H9 (cell line): ENCODE data around the gene SF3A1. TPM values are rescaled to one million over a fixed set of nuclear protein-coding genes. Genes with fewer than 3 reads are reported as not detected.

ENCODE experiments used
- DNase-seq: peaks from one replicate; pipeline ENCODE4 v3.0.0-alpha.2; 2017
- H2AFZ ChIP-seq: one replicate; pipeline ENCODE4 v1.6.1; 2013; ENCODE audit warnings: mild to moderate bottlenecking, low read length, control low read depth, moderate library complexity
- H2AK5ac ChIP-seq: 2 replicates; pipeline ENCODE4 v1.6.1; 2013; ENCODE audit warnings: low read length, control low read depth, mixed read lengths; ENCODE audit not compliant: insufficient read length
- H2BK120ac ChIP-seq: one replicate; pipeline ENCODE4 v1.6.1; 2013; ENCODE audit warnings: low read depth, mild to moderate bottlenecking, low read length, control low read depth, inconsistent platforms; ENCODE audit not compliant: poor library complexity, severe bottlenecking
- H2BK12ac ChIP-seq: 2 replicates; pipeline ENCODE4 v1.6.1; 2013; ENCODE audit warnings: low read length, control low read depth, mixed read lengths, low read depth; ENCODE audit not compliant: insufficient read length
- H2BK15ac ChIP-seq: 2 replicates; pipeline ENCODE4 v1.6.1; 2013; ENCODE audit warnings: low read depth, low read length, control low read depth
- H2BK20ac ChIP-seq: one replicate; pipeline ENCODE4 v1.6.1; 2013; ENCODE audit warnings: low read depth, mild to moderate bottlenecking, low read length, control low read depth, inconsistent platforms; ENCODE audit not compliant: poor library complexity, severe bottlenecking
- H2BK5ac ChIP-seq: 2 replicates; pipeline ENCODE4 v1.6.1; 2013; ENCODE audit warnings: low read length, control low read depth, mixed read lengths; ENCODE audit not compliant: insufficient read length
- H3K14ac ChIP-seq: 2 replicates; pipeline ENCODE4 v1.6.1; 2013; ENCODE audit warnings: low read length, control low read depth; ENCODE audit not compliant: insufficient read depth
- H3K18ac ChIP-seq: 2 replicates; pipeline ENCODE4 v1.6.1; 2013; ENCODE audit warnings: low read depth, mild to moderate bottlenecking, mixed read lengths, low read length, control low read depth; ENCODE audit not compliant: insufficient read length
- H3K23ac ChIP-seq: 2 replicates; pipeline ENCODE4 v1.6.1; 2013; ENCODE audit warnings: low read length, control low read depth, mixed read lengths, low read depth; ENCODE audit not compliant: insufficient read length
- H3K23me2 ChIP-seq: 2 replicates; pipeline ENCODE4 v1.6.1; 2013; ENCODE audit warnings: low read depth, mild to moderate bottlenecking, mixed read lengths, low read length, control low read depth; ENCODE audit not compliant: insufficient read length, poor library complexity, severe bottlenecking
- H3K27ac ChIP-seq: 2 replicates; pipeline ENCODE4 v1.5.1; 2013; ENCODE audit warnings: low read length, control low read depth, mixed read lengths, low read depth; ENCODE audit not compliant: insufficient read length
- H3K27me3 ChIP-seq: 2 replicates; pipeline ENCODE4 v1.6.1; 2013; ENCODE audit warnings: low read length, control low read depth, inconsistent platforms; ENCODE audit not compliant: insufficient read depth
- H3K4ac ChIP-seq: 2 replicates; pipeline ENCODE4 v1.6.1; 2013; ENCODE audit warnings: low read depth, mild to moderate bottlenecking, control low read depth, inconsistent platforms, low read length, moderate library complexity
- H3K4me1 ChIP-seq: 2 replicates; pipeline ENCODE4 v1.6.1; 2013; ENCODE audit warnings: low read length, control low read depth, inconsistent platforms; ENCODE audit not compliant: insufficient read depth
- H3K4me2 ChIP-seq: 2 replicates; pipeline ENCODE4 v1.6.1; 2013; ENCODE audit warnings: low read length, control low read depth, mixed read lengths; ENCODE audit not compliant: insufficient read length, insufficient read depth
- H3K56ac ChIP-seq: 2 replicates; pipeline ENCODE4 v1.6.1; 2013; ENCODE audit warnings: low read depth, mild to moderate bottlenecking, mixed read lengths, low read length, control low read depth; ENCODE audit not compliant: insufficient read length
- H3K79me1 ChIP-seq: 2 replicates; pipeline ENCODE4 v1.6.1; 2013; ENCODE audit warnings: low read depth, mild to moderate bottlenecking, moderate library complexity, low read length, control low read depth, inconsistent platforms; ENCODE audit not compliant: insufficient read depth, poor library complexity, severe bottlenecking
- H3K79me2 ChIP-seq: 2 replicates; pipeline ENCODE4 v1.6.1; 2013; ENCODE audit warnings: low read length, control low read depth, inconsistent platforms; ENCODE audit not compliant: insufficient read depth
- H3K9ac ChIP-seq: 2 replicates; pipeline ENCODE4 v1.6.1; 2013; ENCODE audit warnings: low read length, control low read depth, mixed read lengths; ENCODE audit not compliant: insufficient read length; ENCODE audit errors: extremely low read depth
- H3K9me3 ChIP-seq: one replicate; pipeline ENCODE4 v1.6.1; 2013; ENCODE audit warnings: low read depth, low read length, inconsistent platforms; ENCODE audit not compliant: control insufficient read depth
- H3T11ph ChIP-seq: one replicate; pipeline ENCODE4 v1.6.1; 2013; ENCODE audit warnings: mild to moderate bottlenecking, low read length, control low read depth, inconsistent platforms
- H4K20me1 ChIP-seq: one replicate; pipeline ENCODE4 v1.6.1; 2013; ENCODE audit not compliant: control insufficient read depth, insufficient read length, insufficient read depth
- H4K5ac ChIP-seq: 2 replicates; pipeline ENCODE4 v1.6.1; 2013; ENCODE audit warnings: low read depth, mild to moderate bottlenecking, mixed read lengths, low read length, control low read depth; ENCODE audit not compliant: insufficient read length
- H4K8ac ChIP-seq: replicated peaks from 2 replicates; pipeline ENCODE4 v1.6.1; 2013; ENCODE audit warnings: low read length, control low read depth, mixed read lengths, low read depth; ENCODE audit not compliant: insufficient read length
- H4K91ac ChIP-seq: 2 replicates; pipeline ENCODE4 v1.6.1; 2013; ENCODE audit warnings: low read depth, mild to moderate bottlenecking, moderate library complexity, mixed read lengths, low read length, control low read depth; ENCODE audit not compliant: insufficient read length
- H3K27ac Mint-ChIP-seq, 3 experiments: 2 replicates in 2 of 3; 3 replicates in 1 of 3; pipeline ENCODE4 v1.8.0; 2020 to 2021; ENCODE audit warnings: mixed read lengths in 3 of 3, mild to moderate bottlenecking in 1 of 3, moderate library complexity in 1 of 3
- H3K27me3 Mint-ChIP-seq: 2 replicates; pipeline ENCODE4 v1.8.0; 2021; ENCODE audit warnings: low read depth, mild to moderate bottlenecking, moderate library complexity, mixed read lengths
- H3K36me3 Mint-ChIP-seq, 3 experiments: 2 replicates in 2 of 3; 3 replicates in 1 of 3; pipeline ENCODE4 v1.8.0; 2020 to 2021; ENCODE audit warnings: low read depth in 3 of 3, mixed read lengths in 3 of 3; ENCODE audit not compliant: insufficient read depth in 1 of 3
- H3K4me1 Mint-ChIP-seq, 2 experiments: 2 replicates each; pipeline ENCODE4 v1.8.0; 2020; ENCODE audit warnings: mixed read lengths in 2 of 2
- H3K4me3 Mint-ChIP-seq, 2 experiments: 2 replicates in 1 of 2; 3 replicates in 1 of 2; pipeline ENCODE4 v1.8.0; 2020 to 2021; ENCODE audit warnings: mild to moderate bottlenecking in 2 of 2, mixed read lengths in 2 of 2, moderate library complexity in 1 of 2
- H3K9me3 Mint-ChIP-seq, 2 experiments: 2 replicates in 1 of 2; 3 replicates in 1 of 2; pipeline ENCODE4 v1.8.0; 2020; ENCODE audit warnings: mild to moderate bottlenecking in 2 of 2, mixed read lengths in 2 of 2, moderate library complexity in 1 of 2
- CTCF ChIP-seq: fragments of 200-600 bp; sonication (generic); conservative IDR thresholded peaks from 3 replicates; pipeline ENCODE4 v1.8.0; 2021; ENCODE audit warnings: antibody characterized with exemption, mild to moderate bottlenecking
- WGBS: extraction: QIAGEN DNeasy Blood & Tissue Kit; methylation state at CpG from one replicate; pipeline ENCODE4 v1.1.7; 2013; ENCODE audit warnings: missing lambda C conversion rate, low lambda C conversion rate, mixed read lengths; ENCODE audit not compliant: insufficient read length; ENCODE audit errors: extremely low coverage; 5-methylcytosine and 5-hydroxymethylcytosine counted together
- total RNA-seq: library from RNA; stranded (reverse); gene quantifications from 2 replicates; pipeline ENCODE4 v1.2.1, GENCODE V29; 2021

Gene SF3A1
- total RNA-seq, 1 experiment from 2014 or later, result 225 TPM

GRCh38 chr22:30332994-30333706 is 23.5 kb downstream of the SF3A1 start:
- no CpG with 5 or more reads among the region's 2 CpGs for WGBS
- no peak overlapping the region for H3K23ac ChIP-seq
- no peak overlapping the region for H2AK5ac ChIP-seq
- H3K18ac ChIP-seq, result no peak overlapping the region
- no peaks in the 10 kb centered on the region for H3K9me3 ChIP-seq
- no peak overlapping the region for H2BK12ac ChIP-seq
- H3K27me3 Mint-ChIP-seq, result no peaks in the 10 kb centered on the region; the same call in 1 of the 2 replicates
- no peak overlapping the region for H2BK5ac ChIP-seq
- no peak for TF ChIP-seq CTCF
- no peak overlapping the region for H3K27ac ChIP-seq
- H3K4ac ChIP-seq, result no peak overlapping the region
- H3K23me2 ChIP-seq, result no peaks in the 10 kb centered on the region
- H3T11ph ChIP-seq, result no peak overlapping the region
- H3K9ac ChIP-seq, result no peak overlapping the region
- H4K91ac ChIP-seq, result no peak overlapping the region
- no peaks in the 10 kb centered on the region for H3K4me1 ChIP-seq
- H2BK20ac ChIP-seq, result no peak overlapping the region
- H2AFZ ChIP-seq, result no peak overlapping the region
- H3K27me3 ChIP-seq, result no peaks in the 10 kb centered on the region
- H2BK15ac ChIP-seq, result no peak overlapping the region
- no peak overlapping the region for H4K5ac ChIP-seq
- no peak overlapping the region for H3K14ac ChIP-seq
- H3K9me3 Mint-ChIP-seq, result no peaks in the 10 kb centered on the region
- H3K4me2 ChIP-seq, result no peak overlapping the region
- H3K27ac Mint-ChIP-seq, result no peak overlapping the region
- H3K4me3 Mint-ChIP-seq, result no peak overlapping the region
- H3K79me1 ChIP-seq, result no peaks in the 10 kb centered on the region
- H3K36me3 Mint-ChIP-seq, result peaks cover 44 to 73% (median 63%) of the 10 kb centered on the region in 3 experiments
- 0 out of 2 replicates have a peak, but pooled peaks cover 2% of the 10 kb centered on the region for H3K79me2 ChIP-seq
- no peaks in the 10 kb centered on the region for H4K20me1 ChIP-seq
- DNase-seq, result no peak
- H3K56ac ChIP-seq, result no peak overlapping the region
- peaks cover 0 to 4% of the 10 kb centered on the region in 2 experiments; a peak in 1 of 4 replicates for H3K4me1 Mint-ChIP-seq
- H2BK120ac ChIP-seq, result no peak overlapping the region
- H4K8ac ChIP-seq, result no peak overlapping the region
